ENCODE data around the gene B3GNT8. TPM values are rescaled to one million over a fixed set of nuclear protein-coding genes. Genes with fewer than 3 reads are reported as not detected.

The B3GNT8 gene
- total RNA-seq, 1 experiment from 2014 or later: not detected

DNA sequence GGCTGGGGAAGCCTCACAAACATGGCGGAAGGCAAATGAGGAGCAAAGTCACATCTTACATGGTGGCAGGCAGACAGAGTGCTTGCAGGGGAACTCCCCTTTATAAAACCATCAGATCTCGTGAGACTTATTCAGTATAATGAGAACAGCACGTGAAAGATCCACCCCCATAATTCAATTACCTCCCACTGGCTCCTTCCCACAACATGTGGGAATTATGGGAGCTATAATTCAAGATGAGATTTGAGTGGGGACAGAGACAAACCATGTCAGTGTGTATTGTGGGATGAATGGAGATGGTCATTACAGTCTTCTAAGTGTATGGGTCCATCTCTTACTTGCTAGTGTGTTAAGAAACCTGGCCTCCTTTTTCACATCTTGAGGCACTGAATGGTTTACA, 25.2 kb downstream of the B3GNT8 start (continued):
- TF ChIP-seq, protein P1, sequence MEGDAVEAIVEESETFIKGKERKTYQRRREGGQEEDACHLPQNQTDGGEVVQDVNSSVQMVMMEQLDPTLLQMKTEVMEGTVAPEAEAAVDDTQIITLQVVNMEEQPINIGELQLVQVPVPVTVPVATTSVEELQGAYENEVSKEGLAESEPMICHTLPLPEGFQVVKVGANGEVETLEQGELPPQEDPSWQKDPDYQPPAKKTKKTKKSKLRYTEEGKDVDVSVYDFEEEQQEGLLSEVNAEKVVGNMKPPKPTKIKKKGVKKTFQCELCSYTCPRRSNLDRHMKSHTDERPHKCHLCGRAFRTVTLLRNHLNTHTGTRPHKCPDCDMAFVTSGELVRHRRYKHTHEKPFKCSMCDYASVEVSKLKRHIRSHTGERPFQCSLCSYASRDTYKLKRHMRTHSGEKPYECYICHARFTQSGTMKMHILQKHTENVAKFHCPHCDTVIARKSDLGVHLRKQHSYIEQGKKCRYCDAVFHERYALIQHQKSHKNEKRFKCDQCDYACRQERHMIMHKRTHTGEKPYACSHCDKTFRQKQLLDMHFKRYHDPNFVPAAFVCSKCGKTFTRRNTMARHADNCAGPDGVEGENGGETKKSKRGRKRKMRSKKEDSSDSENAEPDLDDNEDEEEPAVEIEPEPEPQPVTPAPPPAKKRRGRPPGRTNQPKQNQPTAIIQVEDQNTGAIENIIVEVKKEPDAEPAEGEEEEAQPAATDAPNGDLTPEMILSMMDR (IDR thresholded peaks at IDR 0.05 in 2 of 3, conservative IDR thresholded peaks at IDR 0.05 in 1 of 3; ENCODE audit: borderline replicate concordance in 1 of 3, insufficient read depth in 1 of 3, low read depth in 2 of 3, low read length in 2 of 3): no peak

DNA sequence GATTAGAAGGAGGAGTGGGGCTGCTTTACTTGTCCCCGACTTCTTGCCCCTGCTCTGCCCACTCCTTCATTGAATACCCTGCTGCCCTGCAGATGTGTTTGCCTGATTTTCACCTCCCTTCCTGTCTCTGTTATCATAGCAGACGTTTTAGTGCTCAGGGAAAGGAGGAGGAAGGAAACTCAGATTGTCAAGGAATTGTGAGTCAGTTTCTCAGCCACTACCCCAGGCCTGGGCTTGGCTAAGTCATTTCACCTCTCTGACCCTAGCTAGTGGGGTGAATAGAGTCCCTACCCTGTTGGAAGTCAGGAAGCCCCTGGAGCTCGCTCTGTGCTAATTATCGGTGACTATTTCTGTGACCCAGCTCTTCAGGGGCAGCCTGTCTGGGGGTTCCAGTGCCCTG, 25.7 kb downstream of the B3GNT8 start:
- no peaks in the 10 kb centered on the region for H4K20me1 ChIP-seq (ENCODE audit: insufficient read depth)
- no peak overlapping the region for H3K4me3 ChIP-seq (replicated peaks in 1 of 2; ENCODE audit: low read depth in 1 of 2, low read length in 2 of 2)
- H3K9me2 ChIP-seq (ENCODE audit: insufficient read depth): no peaks in the 10 kb centered on the region
- H3K4me2 ChIP-seq (ENCODE audit: low read length): no peak overlapping the region
- ChIA-PET POLR2A (no interaction called here), RAD21 (ENCODE audit: low non-redundant PET in 1 of 2, low total read pairs in 2 of 2, uncharacterized antibody in 2 of 2, unreplicated experiment in 2 of 2) (no interaction called here), CTCF (no interaction called here)
- DNase-seq (ENCODE audit: low read depth, low spot score) (no peak), ATAC-seq (no peak)
- no peaks in the 10 kb centered on the region for H3K9me3 ChIP-seq (ENCODE audit: control insufficient read depth in 1 of 2, insufficient read depth in 1 of 2, low read depth in 1 of 2, low read length in 2 of 2)
- no peak overlapping the region for H3K27ac ChIP-seq (ENCODE audit: low read depth, low read length)
- peaks cover 9 to 13% of the 10 kb centered on the region in 2 experiments for H3K4me1 ChIP-seq (ENCODE audit: control insufficient read depth in 1 of 2, insufficient read depth in 2 of 2, low read length in 2 of 2)
- H2AFZ ChIP-seq (ENCODE audit: low read depth, low read length, poor library complexity, severe bottlenecking): no peak overlapping the region
- H3K79me2 ChIP-seq (ENCODE audit: insufficient read depth, low read length): peaks cover 25% of the 10 kb centered on the region
- intact Hi-C loops (cut with micrococcal nuclease): no loop called here
- H3K36me3 ChIP-seq (ENCODE audit: control insufficient read depth in 1 of 2, insufficient read depth in 2 of 2, low read length in 2 of 2): 0 out of 4 replicates have a peak, but pooled peaks cover 0 to 3% of the 10 kb centered on the region in 2 experiments
- no TSS peak for BruUV-seq (replicated peaks)
- TF ChIP-seq, protein P2, sequence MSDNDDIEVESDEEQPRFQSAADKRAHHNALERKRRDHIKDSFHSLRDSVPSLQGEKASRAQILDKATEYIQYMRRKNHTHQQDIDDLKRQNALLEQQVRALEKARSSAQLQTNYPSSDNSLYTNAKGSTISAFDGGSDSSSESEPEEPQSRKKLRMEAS (IDR thresholded peaks at IDR 0.05): no peak
- TF ChIP-seq EGR1 (IDR thresholded peaks at IDR 0.05; ENCODE audit: low read depth): no peak
- no peak for TF ChIP-seq YY1 (IDR thresholded peaks at IDR 0.05; ENCODE audit: extremely low read depth, insufficient replicate concordance, low read depth, low read length)
- TF ChIP-seq EZH2 (IDR thresholded peaks at IDR 0.05): no peak
- no peak for TF ChIP-seq ZFX (IDR thresholded peaks at IDR 0.05)
- no peak for TF ChIP-seq EZH2phosphoT487 (IDR thresholded peaks at IDR 0.05; ENCODE audit: borderline replicate concordance)
- TF ChIP-seq POLR2AphosphoS5 (IDR thresholded peaks at IDR 0.05; ENCODE audit: low read depth, low read length): no peak
- TF ChIP-seq RAD21 (IDR thresholded peaks at IDR 0.05; ENCODE audit: low read depth): no peak
- TF ChIP-seq TCF7L2 (IDR thresholded peaks at IDR 0.05; ENCODE audit: borderline replicate concordance, extremely low read depth, insufficient read depth, insufficient read length): no peak
- TF ChIP-seq ELF1 (IDR thresholded peaks at IDR 0.05; ENCODE audit: borderline replicate concordance, low read depth): no peak
- TF ChIP-seq SRF (IDR thresholded peaks at IDR 0.05; ENCODE audit: low read depth): no peak
- no peaks in the 10 kb centered on the region for H3K27me3 ChIP-seq (ENCODE audit: insufficient read depth, low read length)
- no peak overlapping the region for H3K9ac ChIP-seq (ENCODE audit: low read length)

Data from HCT116 (cell line).